GM23338 (cell line): Measurements from ENCODE around the gene ASAP2.

ENCODE experiments used
- CREB1 ChIP-seq: fragments of 250-450 bp; sonication (Bioruptor Pico); IDR thresholded peaks from 2 replicates; pipeline ENCODE4 v1.5.0; 2020; ENCODE audit warnings: low read depth, mild to moderate bottlenecking, moderate library complexity
- EZH2 ChIP-seq: fragments of 200-600 bp; sonication (generic); IDR thresholded peaks from one replicate; pipeline ENCODE4 v1.8.0; 2017; ENCODE audit warnings: antibody characterized with exemption, mild to moderate bottlenecking, low read depth; ENCODE audit not compliant: unreplicated experiment
- EZH2phosphoT487 ChIP-seq: fragments of 200-600 bp; sonication (generic); IDR thresholded peaks from one replicate; pipeline ENCODE4 v1.8.1; 2018; ENCODE audit warnings: antibody characterized with exemption; ENCODE audit not compliant: unreplicated experiment
- JUNB ChIP-seq: IDR thresholded peaks from one replicate; pipeline ENCODE4 v1.6.1; 2016; ENCODE audit warnings: antibody characterized with exemption; ENCODE audit not compliant: unreplicated experiment
- POLR2AphosphoS5 ChIP-seq: IDR thresholded peaks from 2 replicates; pipeline ENCODE4 v1.6.1; 2016; ENCODE audit warnings: antibody characterized with exemption, low read depth
- TF ChIP-seq, protein P1 (sequence below), 2 experiments: fragments of 200-600 bp in 1 of 2; sonication (generic) in 1 of 2; conservative IDR thresholded peaks; 2 replicates each; pipeline versions ENCODE4 v1.5.1 to v1.6.1; 2016 to 2017; ENCODE audit warnings: antibody characterized with exemption in 2 of 2, low read depth in 2 of 2, mild to moderate bottlenecking in 2 of 2, moderate library complexity in 1 of 2
- TF ChIP-seq, protein P2 (sequence below): IDR thresholded peaks from 2 replicates; pipeline ENCODE4 v1.6.1; 2016; ENCODE audit warnings: antibody characterized with exemption
- TF ChIP-seq, protein P3 (sequence below): IDR thresholded peaks from one replicate; pipeline ENCODE4 v1.6.1; 2018; ENCODE audit warnings: antibody characterized with exemption; ENCODE audit not compliant: unreplicated experiment

DNA sequence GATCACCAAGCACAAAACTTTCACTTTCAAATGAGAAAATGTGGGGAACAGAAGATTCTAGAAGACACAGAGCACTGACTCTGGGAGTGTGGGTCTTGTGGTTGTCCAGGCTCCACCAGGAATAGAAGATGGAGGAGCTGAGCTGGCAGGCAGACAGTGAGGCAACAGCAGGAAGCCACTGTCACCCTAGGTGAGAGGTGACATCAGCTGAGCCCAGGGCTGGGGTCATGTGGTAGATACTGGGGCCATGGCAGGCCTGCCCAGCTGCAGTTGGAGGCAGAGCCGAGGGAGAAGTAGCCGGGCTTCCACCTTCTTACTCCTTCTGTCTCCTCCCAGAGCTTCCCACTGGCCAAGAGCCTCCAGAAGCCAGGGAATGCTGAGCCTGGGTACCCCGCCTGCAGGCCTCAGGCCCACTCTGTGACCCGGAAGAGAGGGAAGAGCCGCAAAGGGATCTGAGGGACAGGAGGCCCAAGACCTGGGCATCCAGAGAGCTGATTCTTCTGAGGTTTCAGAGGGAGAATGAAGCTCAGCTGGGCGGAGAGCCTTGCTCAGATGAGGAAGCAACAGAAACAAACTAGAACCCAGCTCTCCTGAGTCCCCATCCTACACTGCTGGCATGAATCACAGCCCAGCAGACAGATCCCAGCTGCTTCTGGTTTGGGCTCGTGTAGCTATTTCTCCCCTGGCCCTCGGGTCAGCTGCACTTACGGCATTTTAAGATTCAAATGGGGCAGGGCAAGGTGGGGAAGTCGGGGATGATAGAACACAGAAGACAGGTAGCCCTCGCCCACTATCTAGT, 39.8 kb upstream of the ASAP2 start:
- TF ChIP-seq EZH2 (no peak), POLR2AphosphoS5 (no peak), EZH2phosphoT487 (no peak), JUNB (no peak), CREB1 (CRISPR knock-in tag) (no peak)
- TF ChIP-seq, protein P1, sequence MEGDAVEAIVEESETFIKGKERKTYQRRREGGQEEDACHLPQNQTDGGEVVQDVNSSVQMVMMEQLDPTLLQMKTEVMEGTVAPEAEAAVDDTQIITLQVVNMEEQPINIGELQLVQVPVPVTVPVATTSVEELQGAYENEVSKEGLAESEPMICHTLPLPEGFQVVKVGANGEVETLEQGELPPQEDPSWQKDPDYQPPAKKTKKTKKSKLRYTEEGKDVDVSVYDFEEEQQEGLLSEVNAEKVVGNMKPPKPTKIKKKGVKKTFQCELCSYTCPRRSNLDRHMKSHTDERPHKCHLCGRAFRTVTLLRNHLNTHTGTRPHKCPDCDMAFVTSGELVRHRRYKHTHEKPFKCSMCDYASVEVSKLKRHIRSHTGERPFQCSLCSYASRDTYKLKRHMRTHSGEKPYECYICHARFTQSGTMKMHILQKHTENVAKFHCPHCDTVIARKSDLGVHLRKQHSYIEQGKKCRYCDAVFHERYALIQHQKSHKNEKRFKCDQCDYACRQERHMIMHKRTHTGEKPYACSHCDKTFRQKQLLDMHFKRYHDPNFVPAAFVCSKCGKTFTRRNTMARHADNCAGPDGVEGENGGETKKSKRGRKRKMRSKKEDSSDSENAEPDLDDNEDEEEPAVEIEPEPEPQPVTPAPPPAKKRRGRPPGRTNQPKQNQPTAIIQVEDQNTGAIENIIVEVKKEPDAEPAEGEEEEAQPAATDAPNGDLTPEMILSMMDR (conservative IDR thresholded peaks at IDR 0.05; ENCODE audit: low read depth in 2 of 2): no peak
- TF ChIP-seq, protein P2, sequence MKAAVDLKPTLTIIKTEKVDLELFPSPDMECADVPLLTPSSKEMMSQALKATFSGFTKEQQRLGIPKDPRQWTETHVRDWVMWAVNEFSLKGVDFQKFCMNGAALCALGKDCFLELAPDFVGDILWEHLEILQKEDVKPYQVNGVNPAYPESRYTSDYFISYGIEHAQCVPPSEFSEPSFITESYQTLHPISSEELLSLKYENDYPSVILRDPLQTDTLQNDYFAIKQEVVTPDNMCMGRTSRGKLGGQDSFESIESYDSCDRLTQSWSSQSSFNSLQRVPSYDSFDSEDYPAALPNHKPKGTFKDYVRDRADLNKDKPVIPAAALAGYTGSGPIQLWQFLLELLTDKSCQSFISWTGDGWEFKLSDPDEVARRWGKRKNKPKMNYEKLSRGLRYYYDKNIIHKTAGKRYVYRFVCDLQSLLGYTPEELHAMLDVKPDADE: no peak
- TF ChIP-seq, protein P3, sequence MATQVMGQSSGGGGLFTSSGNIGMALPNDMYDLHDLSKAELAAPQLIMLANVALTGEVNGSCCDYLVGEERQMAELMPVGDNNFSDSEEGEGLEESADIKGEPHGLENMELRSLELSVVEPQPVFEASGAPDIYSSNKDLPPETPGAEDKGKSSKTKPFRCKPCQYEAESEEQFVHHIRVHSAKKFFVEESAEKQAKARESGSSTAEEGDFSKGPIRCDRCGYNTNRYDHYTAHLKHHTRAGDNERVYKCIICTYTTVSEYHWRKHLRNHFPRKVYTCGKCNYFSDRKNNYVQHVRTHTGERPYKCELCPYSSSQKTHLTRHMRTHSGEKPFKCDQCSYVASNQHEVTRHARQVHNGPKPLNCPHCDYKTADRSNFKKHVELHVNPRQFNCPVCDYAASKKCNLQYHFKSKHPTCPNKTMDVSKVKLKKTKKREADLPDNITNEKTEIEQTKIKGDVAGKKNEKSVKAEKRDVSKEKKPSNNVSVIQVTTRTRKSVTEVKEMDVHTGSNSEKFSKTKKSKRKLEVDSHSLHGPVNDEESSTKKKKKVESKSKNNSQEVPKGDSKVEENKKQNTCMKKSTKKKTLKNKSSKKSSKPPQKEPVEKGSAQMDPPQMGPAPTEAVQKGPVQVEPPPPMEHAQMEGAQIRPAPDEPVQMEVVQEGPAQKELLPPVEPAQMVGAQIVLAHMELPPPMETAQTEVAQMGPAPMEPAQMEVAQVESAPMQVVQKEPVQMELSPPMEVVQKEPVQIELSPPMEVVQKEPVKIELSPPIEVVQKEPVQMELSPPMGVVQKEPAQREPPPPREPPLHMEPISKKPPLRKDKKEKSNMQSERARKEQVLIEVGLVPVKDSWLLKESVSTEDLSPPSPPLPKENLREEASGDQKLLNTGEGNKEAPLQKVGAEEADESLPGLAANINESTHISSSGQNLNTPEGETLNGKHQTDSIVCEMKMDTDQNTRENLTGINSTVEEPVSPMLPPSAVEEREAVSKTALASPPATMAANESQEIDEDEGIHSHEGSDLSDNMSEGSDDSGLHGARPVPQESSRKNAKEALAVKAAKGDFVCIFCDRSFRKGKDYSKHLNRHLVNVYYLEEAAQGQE: no peak
